Ascending aorta (tissue), 2 donors: ENCODE data around the gene MYCN. TPM values are rescaled to one million over a fixed set of nuclear protein-coding genes. Genes with fewer than 3 reads are reported as not detected.
"Not testable (repeated sequence)": the region's sequence is repeated elsewhere in the genome, so short reads cannot be mapped to it uniquely, and the experiment has no call there.

Source experiments
- DNase-seq, 2 donors: peaks; one replicate each; pipeline ENCODE4 v3.0.0-alpha.2; 2019; ENCODE audit warnings: low spot score in 2 of 2
- H3K27ac ChIP-seq, 2 donors: fragments of 200-600 bp; sonication (generic); one replicate each; pipeline ENCODE4 v1.5.1; 2016 to 2017; ENCODE audit warnings: mild to moderate bottlenecking in 1 of 2
- H3K27me3 ChIP-seq: fragments of 200-600 bp; sonication (generic); one replicate; pipeline ENCODE4 v1.5.1; 2017
- H3K36me3 ChIP-seq, 2 donors: fragments of 200-600 bp; sonication (generic); one replicate each; pipeline ENCODE4 v1.5.1; 2016
- H3K4me1 ChIP-seq, 2 donors: fragments of 200-600 bp; sonication (generic); one replicate each; pipeline ENCODE4 v1.5.1; 2016 to 2017; ENCODE audit warnings: mild to moderate bottlenecking in 1 of 2
- H3K4me3 ChIP-seq, 2 donors: fragments of 200-600 bp; sonication (generic); one replicate each; pipeline ENCODE4 v1.5.1; 2016 to 2017; ENCODE audit warnings: mild to moderate bottlenecking in 1 of 2
- H3K9me3 ChIP-seq, 2 donors: fragments of 200-600 bp; sonication (generic); one replicate each; pipeline ENCODE4 v1.5.1; 2016
- intact Hi-C: fragments of 100-400 bp; cut with DNase I; formaldehyde crosslinking; loops from one replicate; pipeline ENCODE4 v1.15.1; 2023
- total RNA-seq: library from RNA; depleted of rRNA; stranded (reverse); fragments of >200 nt; gene quantifications from one replicate; pipeline ENCODE4 v1.1.0, GENCODE V29; 2016
- TF ChIP-seq, protein P1 (sequence below), 3 experiments: fragments of 200-600 bp in 2 of 3; fragments of 450-650 bp in 1 of 3; sonication (generic) in 2 of 3; IDR thresholded peaks; one replicate each; pipeline ENCODE4 v1.5.1; 2016 to 2019; ENCODE audit warnings: antibody characterized with exemption in 3 of 3, mild to moderate bottlenecking in 1 of 3, moderate library complexity in 1 of 3

MYCN gene
- total RNA-seq, 1 donor from 2014 or later = not detected

- no peaks in the 10 kb centered on the region for H3K27me3 ChIP-seq
- intact Hi-C loops = no loop called here
- no peaks in the 10 kb centered on the region for H3K36me3 ChIP-seq
- H3K4me1 ChIP-seq = no peaks in the 10 kb centered on the region
- TF ChIP-seq, protein P1, sequence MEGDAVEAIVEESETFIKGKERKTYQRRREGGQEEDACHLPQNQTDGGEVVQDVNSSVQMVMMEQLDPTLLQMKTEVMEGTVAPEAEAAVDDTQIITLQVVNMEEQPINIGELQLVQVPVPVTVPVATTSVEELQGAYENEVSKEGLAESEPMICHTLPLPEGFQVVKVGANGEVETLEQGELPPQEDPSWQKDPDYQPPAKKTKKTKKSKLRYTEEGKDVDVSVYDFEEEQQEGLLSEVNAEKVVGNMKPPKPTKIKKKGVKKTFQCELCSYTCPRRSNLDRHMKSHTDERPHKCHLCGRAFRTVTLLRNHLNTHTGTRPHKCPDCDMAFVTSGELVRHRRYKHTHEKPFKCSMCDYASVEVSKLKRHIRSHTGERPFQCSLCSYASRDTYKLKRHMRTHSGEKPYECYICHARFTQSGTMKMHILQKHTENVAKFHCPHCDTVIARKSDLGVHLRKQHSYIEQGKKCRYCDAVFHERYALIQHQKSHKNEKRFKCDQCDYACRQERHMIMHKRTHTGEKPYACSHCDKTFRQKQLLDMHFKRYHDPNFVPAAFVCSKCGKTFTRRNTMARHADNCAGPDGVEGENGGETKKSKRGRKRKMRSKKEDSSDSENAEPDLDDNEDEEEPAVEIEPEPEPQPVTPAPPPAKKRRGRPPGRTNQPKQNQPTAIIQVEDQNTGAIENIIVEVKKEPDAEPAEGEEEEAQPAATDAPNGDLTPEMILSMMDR (IDR thresholded peaks at IDR 0.05) = no peak
- no peaks in the 10 kb centered on the region for H3K9me3 ChIP-seq
- H3K27ac ChIP-seq = no peak overlapping the region
- no peak for DNase-seq
- H3K4me3 ChIP-seq = no peak overlapping the region
These were observed 30.6 kb upstream of the MYCN start for GRCh38 chr2:15909736-15910135.

- not testable (repeated sequence) for H3K4me1 ChIP-seq
These were observed 29.1 kb upstream of the MYCN start for GRCh38 chr2:15911270-15911669.

GRCh38 chr2:15911686-15912085, 28.7 kb upstream of the MYCN start:
- Histone ChIP-seq H3K27me3 (no peaks in the 10 kb centered on the region), H3K27ac (no peak overlapping the region), H3K4me1 (no peaks in the 10 kb centered on the region), H3K36me3 (no peaks in the 10 kb centered on the region), H3K4me3 (no peak overlapping the region), H3K9me3 (no peaks in the 10 kb centered on the region)
- TF ChIP-seq, protein P1 (IDR thresholded peaks at IDR 0.05) = no peak
- intact Hi-C loops = no loop called here
- no peak for DNase-seq

More at GRCh38 chr2:15911270-15911669, 29.1 kb upstream of the MYCN start:
- H3K9me3 ChIP-seq, DNase-seq, H3K4me3 ChIP-seq, intact Hi-C loops, H3K36me3 ChIP-seq, H3K27me3 ChIP-seq, H3K27ac ChIP-seq: not testable (repeated sequence)

DNA sequence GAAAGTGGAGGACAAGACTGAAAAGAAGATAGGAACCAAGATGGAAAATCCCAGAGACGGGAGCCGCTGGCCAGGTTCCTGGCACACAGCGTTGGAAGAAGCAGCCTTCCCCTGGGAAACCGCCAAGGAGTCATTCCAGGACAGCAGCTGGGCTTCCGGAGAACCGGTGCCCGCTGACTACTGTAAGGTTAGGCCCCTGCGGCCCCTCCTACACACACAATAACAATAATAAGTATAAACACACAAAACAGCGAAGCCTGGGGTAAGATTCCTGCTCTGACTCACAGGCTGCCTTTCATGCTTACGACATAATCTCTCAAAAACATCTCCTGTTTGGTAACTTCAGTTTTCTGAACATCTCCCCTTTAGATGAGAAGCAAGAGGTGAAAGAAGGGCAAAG, 28.1 kb upstream of the MYCN start:
- Histone ChIP-seq H3K27ac (no peak overlapping the region), H3K27me3 (no peaks in the 10 kb centered on the region), H3K4me3 (no peak overlapping the region), H3K36me3 (no peaks in the 10 kb centered on the region), H3K4me1 (no peaks in the 10 kb centered on the region), H3K9me3 (no peaks in the 10 kb centered on the region)
- intact Hi-C loops = no loop called here
- no peak for DNase-seq
- TF ChIP-seq, protein P1 (IDR thresholded peaks at IDR 0.05) = no peak

GRCh38 chr2:15913146-15913545, 27.2 kb upstream of the MYCN start:
- TF ChIP-seq, protein P1 (IDR thresholded peaks at IDR 0.05) = no peak
- Histone ChIP-seq H3K4me1 (no peaks in the 10 kb centered on the region), H3K36me3 (no peaks in the 10 kb centered on the region), H3K27me3 (no peaks in the 10 kb centered on the region), H3K27ac (no peak overlapping the region), H3K9me3 (no peaks in the 10 kb centered on the region), H3K4me3 (no peak overlapping the region)
- intact Hi-C loops = no loop called here
- no peak for DNase-seq

- no peak for DNase-seq
- Histone ChIP-seq H3K36me3 (no peaks in the 10 kb centered on the region), H3K27me3 (no peaks in the 10 kb centered on the region), H3K9me3 (no peaks in the 10 kb centered on the region), H3K27ac (no peak overlapping the region), H3K4me1 (no peaks in the 10 kb centered on the region), H3K4me3 (no peak overlapping the region)
- intact Hi-C loops = no loop called here
- TF ChIP-seq, protein P1 (IDR thresholded peaks at IDR 0.05) = no peak
These were observed 25.6 kb upstream of the MYCN start for GRCh38 chr2:15914596-15915385.

- H3K27ac ChIP-seq, H3K9me3 ChIP-seq, DNase-seq, H3K4me3 ChIP-seq, H3K27me3 ChIP-seq, H3K36me3 ChIP-seq, intact Hi-C loops, H3K4me1 ChIP-seq: not testable (repeated sequence)
These were observed 24.8 kb upstream of the MYCN start for GRCh38 chr2:15915546-15915945.
